Measurements from ENCODE around the gene GTSE1. TPM values are rescaled to one million over a fixed set of nuclear protein-coding genes. Genes with fewer than 3 reads are reported as not detected.
A peak's percentile ranks its signal among the peaks of the same experiment; 100 is the strongest.

The GTSE1 gene, protein sequence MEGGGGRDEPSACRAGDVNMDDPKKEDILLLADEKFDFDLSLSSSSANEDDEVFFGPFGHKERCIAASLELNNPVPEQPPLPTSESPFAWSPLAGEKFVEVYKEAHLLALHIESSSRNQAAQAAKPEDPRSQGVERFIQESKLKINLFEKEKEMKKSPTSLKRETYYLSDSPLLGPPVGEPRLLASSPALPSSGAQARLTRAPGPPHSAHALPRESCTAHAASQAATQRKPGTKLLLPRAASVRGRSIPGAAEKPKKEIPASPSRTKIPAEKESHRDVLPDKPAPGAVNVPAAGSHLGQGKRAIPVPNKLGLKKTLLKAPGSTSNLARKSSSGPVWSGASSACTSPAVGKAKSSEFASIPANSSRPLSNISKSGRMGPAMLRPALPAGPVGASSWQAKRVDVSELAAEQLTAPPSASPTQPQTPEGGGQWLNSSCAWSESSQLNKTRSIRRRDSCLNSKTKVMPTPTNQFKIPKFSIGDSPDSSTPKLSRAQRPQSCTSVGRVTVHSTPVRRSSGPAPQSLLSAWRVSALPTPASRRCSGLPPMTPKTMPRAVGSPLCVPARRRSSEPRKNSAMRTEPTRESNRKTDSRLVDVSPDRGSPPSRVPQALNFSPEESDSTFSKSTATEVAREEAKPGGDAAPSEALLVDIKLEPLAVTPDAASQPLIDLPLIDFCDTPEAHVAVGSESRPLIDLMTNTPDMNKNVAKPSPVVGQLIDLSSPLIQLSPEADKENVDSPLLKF
- 1 to 10 TPM in 2 of 4 donors, under 1 TPM in 1, not detected in 1; 1.00 to 3.0 (median 1.2) TPM for total RNA-seq

DNA sequence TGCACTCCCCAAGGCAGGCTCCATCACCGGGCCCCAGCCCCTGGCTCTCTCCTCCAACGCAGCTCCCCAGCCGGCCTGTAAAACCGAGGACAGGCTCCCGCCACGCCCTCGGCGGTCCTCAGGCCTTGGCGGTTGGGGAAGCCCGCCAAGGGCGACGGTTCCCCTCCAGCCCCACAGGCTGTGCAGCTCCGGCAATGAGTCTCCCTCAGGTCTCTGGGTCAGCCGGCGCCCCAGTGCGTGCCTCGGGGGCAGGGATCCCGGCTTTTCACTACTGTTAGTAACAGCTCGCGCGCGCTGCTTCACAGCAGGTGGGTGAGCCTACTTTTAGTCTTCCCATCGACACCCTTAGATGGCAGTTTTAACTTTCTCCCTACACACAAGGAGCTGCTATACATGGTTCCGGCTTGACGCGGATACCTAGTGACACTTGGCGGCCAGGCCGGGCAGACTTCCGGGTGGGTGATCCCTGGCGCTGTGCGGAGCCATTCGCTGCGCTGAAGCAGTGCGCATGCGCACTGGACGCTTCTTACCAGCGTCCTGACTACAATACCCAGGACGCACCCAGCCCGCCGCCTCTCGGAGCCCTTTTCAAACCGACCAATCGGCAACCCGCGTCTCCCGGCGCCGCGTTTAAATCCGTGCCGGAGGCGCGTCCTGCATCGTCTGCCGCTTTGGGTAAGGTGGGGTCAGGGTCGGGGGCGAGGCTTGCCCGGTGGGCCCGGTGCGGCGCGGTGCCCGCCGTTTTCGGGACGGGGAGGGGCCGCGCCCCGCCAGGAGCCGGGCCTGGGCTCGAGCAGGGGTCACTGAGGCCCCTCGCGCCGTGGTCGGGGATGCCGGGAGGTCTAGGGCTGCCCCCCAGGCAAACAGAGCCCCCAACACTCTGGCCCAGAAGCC, at the start of gene GTSE1:
TSS of gene GTSE1 (plus strand) at position 614 of the 894 bp plus-strand sequence. CDS start 531 bp downstream, outside the sequence.
- in situ Hi-C loops (cut with MboI; ENCODE audit: low pct_ligation_motif_present in 1 of 4, low pct_unique_long_range_greater_than_20kb in 1 of 4, low sequenced_read_pairs in 3 of 4) = loop anchor here in 1 of 4 donors (10.0 kb wide), 1 partner anchor 152 kb away; no protein-coding TSS in a partner anchor
- H3K36me3 ChIP-seq = peaks cover 0 to 15% (median 5%) of the 10 kb centered on the region in 4 donors
- 1% methylated on average over 54 of the region's 76 CpGs; no CpG with 5 or more reads in 1 of the 2 donors for WGBS, 2 donors (ENCODE audit: low coverage in 1 of 2)
- peaks cover 16 to 22% (median 17%) of the 10 kb centered on the region in 4 donors for H3K4me1 ChIP-seq
- peak within 1 kb of the TSS; percentile 93 to 97 (median 94) for H3K27ac ChIP-seq
- H3K9me3 ChIP-seq = no peaks in the 10 kb centered on the region
- peak within 1 kb of the TSS; percentile 28 to 65 (median 51) for H3K4me3 ChIP-seq
- DNase-seq = peak; percentile 98
- intact Hi-C loops (cut with DNase I; ENCODE audit: low total_unique reads) = no loop called here
- TF ChIP-seq POLR2A (IDR thresholded peaks at IDR 0.05) (peak; percentile 74), EP300 (IDR thresholded peaks at IDR 0.05; ENCODE audit: low read depth) (no peak), POLR2AphosphoS5 (IDR thresholded peaks at IDR 0.05) (peak; percentile 62 to 88 (median 83))
- TF ChIP-seq, protein P1, sequence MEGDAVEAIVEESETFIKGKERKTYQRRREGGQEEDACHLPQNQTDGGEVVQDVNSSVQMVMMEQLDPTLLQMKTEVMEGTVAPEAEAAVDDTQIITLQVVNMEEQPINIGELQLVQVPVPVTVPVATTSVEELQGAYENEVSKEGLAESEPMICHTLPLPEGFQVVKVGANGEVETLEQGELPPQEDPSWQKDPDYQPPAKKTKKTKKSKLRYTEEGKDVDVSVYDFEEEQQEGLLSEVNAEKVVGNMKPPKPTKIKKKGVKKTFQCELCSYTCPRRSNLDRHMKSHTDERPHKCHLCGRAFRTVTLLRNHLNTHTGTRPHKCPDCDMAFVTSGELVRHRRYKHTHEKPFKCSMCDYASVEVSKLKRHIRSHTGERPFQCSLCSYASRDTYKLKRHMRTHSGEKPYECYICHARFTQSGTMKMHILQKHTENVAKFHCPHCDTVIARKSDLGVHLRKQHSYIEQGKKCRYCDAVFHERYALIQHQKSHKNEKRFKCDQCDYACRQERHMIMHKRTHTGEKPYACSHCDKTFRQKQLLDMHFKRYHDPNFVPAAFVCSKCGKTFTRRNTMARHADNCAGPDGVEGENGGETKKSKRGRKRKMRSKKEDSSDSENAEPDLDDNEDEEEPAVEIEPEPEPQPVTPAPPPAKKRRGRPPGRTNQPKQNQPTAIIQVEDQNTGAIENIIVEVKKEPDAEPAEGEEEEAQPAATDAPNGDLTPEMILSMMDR (IDR thresholded peaks at IDR 0.05) = peak in 2 of 5 experiments; percentile 25 to 29
- no peaks in the 10 kb centered on the region for H3K27me3 ChIP-seq

DNA sequence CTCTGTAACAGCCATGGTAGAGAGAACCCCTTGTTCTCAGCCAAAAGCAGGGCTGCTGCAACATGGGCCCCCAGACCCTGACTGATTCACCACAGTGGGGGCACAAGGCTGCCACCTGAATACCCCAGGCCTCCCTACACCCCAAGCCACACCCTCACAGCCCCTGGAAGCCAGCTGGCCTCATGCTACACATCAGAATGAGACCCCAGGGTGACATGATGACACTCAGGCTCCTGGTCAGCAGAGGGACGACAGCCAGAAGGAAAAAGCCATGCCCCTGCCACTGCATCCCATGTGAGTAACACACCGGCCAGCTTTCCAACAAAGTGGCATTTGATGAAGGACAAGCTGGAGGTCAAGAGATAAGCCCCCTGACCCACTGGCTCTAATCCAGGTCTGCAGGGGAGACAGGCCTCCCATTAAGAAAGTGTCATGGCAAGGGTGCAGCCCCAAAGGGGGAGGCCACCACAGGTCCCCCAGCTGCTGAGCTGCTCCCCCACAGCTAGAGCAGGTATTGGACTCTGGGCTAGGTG, 49.2 kb upstream of the GTSE1 start:
- no peak for TF ChIP-seq POLR2AphosphoS5 (IDR thresholded peaks at IDR 0.05)
- no peak for TF ChIP-seq POLR2A (IDR thresholded peaks at IDR 0.05)
- TF ChIP-seq, protein P1 (IDR thresholded peaks at IDR 0.05) = no peak
- TF ChIP-seq EP300 (IDR thresholded peaks at IDR 0.05; ENCODE audit: low read depth) = no peak
- intact Hi-C loops (cut with DNase I; ENCODE audit: low total_unique reads) = loop anchor here (5.0 kb wide), 1 partner anchor 95 kb away; the partner anchor contains the start of gene PPARA
- Histone ChIP-seq H3K27ac (no peak overlapping the region), H3K9me3 (no peaks in the 10 kb centered on the region), H3K27me3 (no peaks in the 10 kb centered on the region), H3K4me1 (peaks cover 0 to 24% (median 12%) of the 10 kb centered on the region in 4 donors), H3K36me3 (no peaks in the 10 kb centered on the region), H3K4me3 (no peak overlapping the region)
- DNase-seq = no peak
- in situ Hi-C loops (cut with MboI; ENCODE audit: low pct_ligation_motif_present in 1 of 4, low pct_unique_long_range_greater_than_20kb in 1 of 4, low sequenced_read_pairs in 3 of 4) = no loop called here
- 100% methylated on average over 1 of the region's 2 CpGs; no CpG with 5 or more reads in 1 of the 2 donors for WGBS, 2 donors (ENCODE audit: low coverage in 1 of 2)

DNA sequence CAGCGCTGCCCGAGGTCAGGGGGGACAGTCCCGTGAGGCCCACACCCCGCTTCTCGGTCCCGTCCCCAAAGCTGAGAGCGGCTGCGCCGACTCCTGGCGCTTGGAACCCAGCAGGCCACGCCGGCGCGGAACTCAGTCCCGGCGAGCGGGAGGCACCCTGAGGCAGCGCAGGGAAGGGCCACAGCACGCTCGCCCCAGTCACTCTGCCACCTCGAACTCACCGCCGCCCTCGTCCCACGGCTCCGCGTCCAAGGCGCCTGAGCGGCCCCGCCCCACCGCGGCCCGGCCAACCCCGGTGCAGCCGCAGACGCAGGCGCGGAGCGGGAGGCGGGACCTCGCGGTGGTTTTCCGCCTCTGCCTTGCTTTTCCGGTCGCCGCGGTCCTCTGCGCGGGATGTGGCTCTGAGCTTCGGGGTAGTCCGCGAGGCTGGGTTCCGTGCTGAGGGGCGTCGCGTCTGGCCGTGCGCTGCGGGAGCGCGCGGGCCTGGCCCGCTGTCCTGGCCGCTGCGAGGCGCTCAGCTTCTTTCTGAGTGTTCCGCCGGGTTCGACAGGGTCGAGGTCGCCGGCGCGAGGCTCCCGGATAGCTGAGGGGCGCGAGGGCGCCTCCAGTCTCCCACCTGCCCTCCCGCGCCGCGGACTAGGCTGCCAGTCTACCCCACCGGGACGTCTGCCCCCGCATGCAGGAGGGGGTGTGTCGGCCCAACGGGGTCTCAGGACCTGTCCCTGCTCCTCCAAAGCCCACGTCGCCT, 46.5 kb upstream of the GTSE1 start, which contains the start of gene CDPF1:
TSS of gene CDPF1 (minus strand) at position 259 of the 748 bp plus-strand sequence. CDS start 2,009 bp downstream, outside the sequence.
- H3K36me3 ChIP-seq = no peaks in the 10 kb centered on the region
- H3K27me3 ChIP-seq = no peaks in the 10 kb centered on the region
- no peaks in the 10 kb centered on the region for H3K9me3 ChIP-seq
- H3K4me3 ChIP-seq = peak within 1 kb of the TSS; percentile 60 to 95 (median 78)
- TF ChIP-seq POLR2A (IDR thresholded peaks at IDR 0.05) = peak; percentile 84
- TF ChIP-seq, protein P1 (IDR thresholded peaks at IDR 0.05) = peak in 2 of 5 experiments; percentile 10 to 47
- TF ChIP-seq POLR2AphosphoS5 (IDR thresholded peaks at IDR 0.05) = peak; percentile 83 to 94 (median 92)
- TF ChIP-seq EP300 (IDR thresholded peaks at IDR 0.05; ENCODE audit: low read depth) = no peak
- intact Hi-C loops (cut with DNase I; ENCODE audit: low total_unique reads) (loop anchor here (10.0 kb wide), 1 partner anchor 935 kb away; no protein-coding TSS in a partner anchor), in situ Hi-C loops (cut with MboI; ENCODE audit: low pct_ligation_motif_present in 1 of 4, low pct_unique_long_range_greater_than_20kb in 1 of 4, low sequenced_read_pairs in 3 of 4) (no loop called here)
- WGBS, 2 donors (ENCODE audit: low coverage in 1 of 2) = 1% methylated on average over 35 of the region's 89 CpGs; no CpG with 5 or more reads in 1 of the 2 donors
- peak; percentile 95 for DNase-seq
- peak within 1 kb of the TSS; percentile 92 to 95 (median 94) for H3K27ac ChIP-seq
- peaks cover 0 to 23% (median 12%) of the 10 kb centered on the region in 4 donors for H3K4me1 ChIP-seq
